Measurements from ENCODE around the gene PRPF38B. TPM values are rescaled to one million over a fixed set of nuclear protein-coding genes. Genes with fewer than 3 reads are reported as not detected.
"Not testable (repeated sequence)": the region's sequence is repeated elsewhere in the genome, so short reads cannot be mapped to it uniquely, and the experiment has no call there.

PRPF38B gene
- total RNA-seq, 2 donors from 2014 or later = 10.7 to 11.1 TPM

DNA sequence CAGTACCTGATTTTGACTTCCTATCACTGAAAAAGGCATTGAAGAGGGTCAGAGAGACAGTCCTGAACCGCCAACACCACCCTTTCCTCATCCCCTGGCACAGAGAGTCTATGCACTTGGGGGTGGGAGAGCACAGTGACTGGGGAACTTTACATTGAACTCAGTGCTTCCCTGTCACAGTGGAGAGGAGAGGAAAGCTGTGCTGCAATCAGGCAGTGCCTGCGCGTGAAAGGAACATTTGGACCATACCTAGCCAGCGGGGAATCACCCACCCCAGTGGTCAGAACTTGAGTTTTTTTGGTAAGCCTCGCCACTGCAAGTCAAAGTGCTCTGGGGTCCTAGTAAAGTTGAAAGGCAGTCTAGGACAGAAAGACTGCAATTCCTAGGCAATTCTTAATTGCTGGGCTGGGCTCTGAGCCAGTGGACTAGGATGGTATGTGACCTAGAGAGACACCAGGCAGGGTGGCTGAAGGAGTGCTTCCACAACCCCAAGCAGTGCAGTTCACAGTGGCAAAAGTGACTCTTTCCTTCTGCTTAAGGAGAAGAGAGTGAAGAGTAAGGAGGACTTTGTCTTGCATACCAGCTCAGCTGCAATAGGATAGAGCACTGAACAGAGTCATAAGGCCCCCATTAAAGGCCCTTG, 21.9 kb upstream of the PRPF38B start:
- TF ChIP-seq, protein P1, sequence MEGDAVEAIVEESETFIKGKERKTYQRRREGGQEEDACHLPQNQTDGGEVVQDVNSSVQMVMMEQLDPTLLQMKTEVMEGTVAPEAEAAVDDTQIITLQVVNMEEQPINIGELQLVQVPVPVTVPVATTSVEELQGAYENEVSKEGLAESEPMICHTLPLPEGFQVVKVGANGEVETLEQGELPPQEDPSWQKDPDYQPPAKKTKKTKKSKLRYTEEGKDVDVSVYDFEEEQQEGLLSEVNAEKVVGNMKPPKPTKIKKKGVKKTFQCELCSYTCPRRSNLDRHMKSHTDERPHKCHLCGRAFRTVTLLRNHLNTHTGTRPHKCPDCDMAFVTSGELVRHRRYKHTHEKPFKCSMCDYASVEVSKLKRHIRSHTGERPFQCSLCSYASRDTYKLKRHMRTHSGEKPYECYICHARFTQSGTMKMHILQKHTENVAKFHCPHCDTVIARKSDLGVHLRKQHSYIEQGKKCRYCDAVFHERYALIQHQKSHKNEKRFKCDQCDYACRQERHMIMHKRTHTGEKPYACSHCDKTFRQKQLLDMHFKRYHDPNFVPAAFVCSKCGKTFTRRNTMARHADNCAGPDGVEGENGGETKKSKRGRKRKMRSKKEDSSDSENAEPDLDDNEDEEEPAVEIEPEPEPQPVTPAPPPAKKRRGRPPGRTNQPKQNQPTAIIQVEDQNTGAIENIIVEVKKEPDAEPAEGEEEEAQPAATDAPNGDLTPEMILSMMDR (IDR thresholded peaks at IDR 0.05) = no peak
- H3K9me3 ChIP-seq = no peaks in the 10 kb centered on the region
- DNase-seq (ENCODE audit: low spot score) = no peak

DNA sequence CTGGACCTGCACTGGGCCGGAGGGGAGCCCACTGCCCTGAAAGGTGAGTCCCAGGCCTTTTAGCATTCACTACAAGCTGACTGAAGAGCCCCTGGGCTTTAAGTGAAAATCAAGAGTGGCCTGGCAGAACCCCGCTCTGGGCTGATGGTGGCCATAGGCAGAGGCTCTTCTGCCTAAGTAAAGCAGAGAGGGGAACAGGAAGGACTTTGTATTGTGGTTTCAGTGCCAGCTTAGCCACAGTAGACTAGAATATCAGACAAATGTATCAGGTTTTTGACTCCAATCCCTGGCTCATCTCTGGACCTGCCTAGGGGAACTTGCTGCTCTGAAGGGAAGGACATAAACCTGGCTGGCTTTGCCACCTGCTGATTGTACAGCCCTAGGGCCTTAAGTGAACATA, 21.0 kb upstream of the PRPF38B start:
- Histone ChIP-seq H3K4me1 (no peaks in the 10 kb centered on the region), H3K9me3 (no peaks in the 10 kb centered on the region), H3K4me3 (no peak overlapping the region), H3K27ac (no peak overlapping the region), H3K36me3 (no peaks in the 10 kb centered on the region), H3K27me3 (no peaks in the 10 kb centered on the region)
- no peak for DNase-seq (ENCODE audit: low spot score)
- TF ChIP-seq, protein P1 (IDR thresholded peaks at IDR 0.05) = no peak

More for the DNA sequence above, 21.9 kb upstream of the PRPF38B start:
- Histone ChIP-seq H3K4me3 (no peak overlapping the region), H3K27ac (no peak overlapping the region), H3K36me3 (no peaks in the 10 kb centered on the region), H3K4me1 (no peaks in the 10 kb centered on the region), H3K27me3 (no peaks in the 10 kb centered on the region)

DNA sequence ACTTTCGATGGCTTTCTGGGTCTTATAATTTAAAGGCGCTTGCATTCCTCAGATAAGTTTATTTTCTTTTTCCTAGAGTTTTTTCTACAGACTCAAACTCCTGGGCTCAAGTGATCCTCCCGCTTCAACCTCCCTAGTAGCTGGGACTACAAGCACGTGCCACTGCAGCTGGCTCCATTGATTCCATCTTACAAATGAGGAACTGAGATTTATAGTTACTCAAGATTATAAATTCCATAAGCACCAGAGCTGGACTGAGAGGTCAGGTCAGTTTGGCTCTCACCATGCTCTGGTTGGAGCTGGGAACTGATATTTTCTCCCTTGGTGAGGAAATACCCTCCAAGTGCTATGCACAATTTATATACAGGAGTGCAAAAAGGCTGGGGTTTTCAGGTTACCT, 13.4 kb upstream of the PRPF38B start:
- Histone ChIP-seq H3K4me3 (no peak overlapping the region), H3K4me1 (no peaks in the 10 kb centered on the region), H3K27ac (no peak overlapping the region), H3K36me3 (no peaks in the 10 kb centered on the region), H3K9me3 (no peaks in the 10 kb centered on the region), H3K27me3 (no peaks in the 10 kb centered on the region)
- no peak for DNase-seq (ENCODE audit: low spot score)
- TF ChIP-seq, protein P1 (IDR thresholded peaks at IDR 0.05) = no peak

DNA sequence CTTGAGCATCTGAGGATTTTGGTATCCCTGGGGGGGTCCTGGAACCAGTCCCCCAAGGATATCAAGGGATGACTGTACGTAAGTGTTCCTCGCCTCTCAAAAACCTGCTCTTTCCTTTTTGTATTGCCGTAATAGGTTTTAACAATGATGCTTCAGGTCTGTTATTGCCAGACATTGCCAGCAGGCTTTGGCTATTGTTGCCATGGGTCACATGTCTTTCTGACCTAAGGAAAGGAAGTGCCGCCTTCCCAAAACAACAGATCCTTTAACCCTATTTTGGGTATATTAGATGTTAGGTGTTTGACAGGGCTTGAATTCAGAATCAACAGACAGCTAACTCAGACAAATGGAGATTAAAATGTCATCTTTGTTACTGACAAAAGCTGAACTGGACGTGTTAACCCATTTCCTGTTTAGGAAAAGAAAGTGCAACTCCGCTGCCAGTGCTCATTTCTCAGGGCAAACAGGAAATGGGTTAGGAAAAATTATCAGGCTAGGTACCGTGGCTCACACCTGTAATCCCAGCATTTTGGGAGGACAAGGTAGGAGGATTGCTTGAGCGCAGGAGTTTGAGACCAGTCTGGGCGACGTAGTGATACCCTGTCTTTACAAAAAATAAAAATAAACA, 12.4 kb upstream of the PRPF38B start:
- DNase-seq (ENCODE audit: low spot score) = no peak
- H3K27me3 ChIP-seq = no peaks in the 10 kb centered on the region
- peak overlapping the region; percentile 4 to 14 for H3K4me3 ChIP-seq
- TF ChIP-seq, protein P1 (IDR thresholded peaks at IDR 0.05) = no peak
- H3K9me3 ChIP-seq = no peaks in the 10 kb centered on the region
- H3K4me1 ChIP-seq = no peaks in the 10 kb centered on the region
- H3K36me3 ChIP-seq = no peaks in the 10 kb centered on the region
- H3K27ac ChIP-seq = no peak overlapping the region

DNA sequence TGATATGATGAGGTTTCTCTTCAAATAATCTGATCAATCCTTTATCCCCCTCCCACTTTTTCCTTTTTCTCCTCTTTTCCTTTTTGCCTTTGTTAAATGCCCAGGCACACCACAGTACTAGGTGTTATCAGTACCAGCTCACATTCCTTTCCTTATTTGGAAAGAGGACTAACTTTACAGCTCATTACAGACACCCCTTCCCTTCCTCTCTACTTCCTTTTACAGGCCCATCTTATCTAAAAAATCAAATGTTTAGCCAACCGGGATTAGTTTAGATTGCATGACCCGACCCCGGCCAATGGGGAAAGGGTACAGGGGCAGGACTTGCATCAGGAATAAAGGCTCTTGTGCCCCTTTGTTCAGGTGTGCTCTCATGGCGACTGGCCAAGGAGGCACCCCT, 10.4 kb upstream of the PRPF38B start:
- H3K4me1 ChIP-seq; H3K4me3 ChIP-seq; H3K27ac ChIP-seq; H3K27me3 ChIP-seq; H3K36me3 ChIP-seq; DNase-seq (ENCODE audit: low spot score); H3K9me3 ChIP-seq: not testable (repeated sequence)

DNA sequence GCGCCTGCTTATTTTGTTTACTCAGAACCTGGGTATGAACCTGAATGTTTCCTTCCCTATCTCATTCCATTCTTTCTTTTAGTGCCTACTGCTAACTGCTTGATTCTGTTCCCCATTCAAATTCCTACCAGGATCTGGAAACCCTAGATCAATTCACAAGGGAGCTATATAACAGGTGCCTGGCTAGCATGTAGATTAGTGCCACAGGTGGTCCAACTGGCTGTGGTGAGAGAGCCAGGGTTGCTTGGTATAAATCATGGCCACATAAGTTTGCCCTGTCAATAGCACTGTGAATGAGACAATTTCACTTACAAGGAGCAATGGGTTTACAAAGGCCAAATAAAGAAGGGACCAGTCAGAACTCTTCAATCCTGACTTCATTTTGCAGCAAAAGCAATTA, 6.6 kb upstream of the PRPF38B start:
- no peak overlapping the region for H3K4me3 ChIP-seq
- H3K4me1 ChIP-seq = peaks cover 0 to 4% of the 10 kb centered on the region in 2 donors
- no peak overlapping the region for H3K27ac ChIP-seq
- no peak for DNase-seq (ENCODE audit: low spot score)
- no peaks in the 10 kb centered on the region for H3K36me3 ChIP-seq
- TF ChIP-seq, protein P1 (IDR thresholded peaks at IDR 0.05) = no peak
- H3K9me3 ChIP-seq = no peaks in the 10 kb centered on the region
- H3K27me3 ChIP-seq = no peaks in the 10 kb centered on the region
